SK-N-SH (cell line): ENCODE measurements around the gene ASPSCR1. TPM values are rescaled to one million over a fixed set of nuclear protein-coding genes. Genes with fewer than 3 reads are reported as not detected.

ENCODE experiments used
- CTCF ChIA-PET: fragments of 300-600, 350-600 bp; formaldehyde crosslinking; extraction: SDS; loops from one replicate; lab custom pipeline; 2021; lab: Yijun Ruan, JAX
- POLR2A ChIA-PET: fragments of 350-600 bp; sonication (Branson Sonifier 250); formaldehyde crosslinking; extraction: SDS; loops from one replicate; lab custom pipeline; 2020; ENCODE audit warnings: antibody characterized with exemption, inconsistent platforms; lab: Yijun Ruan, JAX
- DNase-seq: peaks from one replicate; pipeline ENCODE4 v3.0.0; 2012
- H2AFZ ChIP-seq: fragments of 200-600 bp; sonication (generic); 2 replicates; pipeline ENCODE4 v1.8.1; 2016; ENCODE audit warnings: antibody characterized with exemption, mild to moderate bottlenecking, low read depth
- H3F3A ChIP-seq: fragments of 200-600 bp; sonication (generic); replicated peaks from 2 replicates; pipeline ENCODE3; 2016; ENCODE audit warnings: antibody characterized with exemption, mild to moderate bottlenecking; ENCODE audit not compliant: insufficient read depth
- H3K27ac ChIP-seq, 2 experiments: fragments of 200-500 bp in 1 of 2; fragments of 200-600 bp in 1 of 2; sonication (Bioruptor generic) in 1 of 2; sonication (generic), shearing (Covaris generic) in 1 of 2; 2 replicates each; pipeline versions ENCODE4 v1.5.1 to v1.6.1; 2014 to 2016; ENCODE audit warnings: low read depth in 2 of 2, inconsistent platforms in 1 of 2, low read length in 1 of 2, mild to moderate bottlenecking in 1 of 2, mixed read lengths in 1 of 2
- H3K27me3 ChIP-seq: fragments of 200-600 bp; sonication (generic), shearing (Covaris generic); 2 replicates; pipeline ENCODE4 v1.6.1; 2016; ENCODE audit warnings: mixed run types; ENCODE audit not compliant: insufficient read depth
- H3K36me3 ChIP-seq, 2 experiments: fragments of 200-500 bp in 1 of 2; fragments of 200-600 bp in 1 of 2; sonication (Bioruptor generic) in 1 of 2; sonication (generic) in 1 of 2; replicated peaks in 1 of 2; 2 replicates each; pipeline versions ENCODE3 to v1.5.1; 2014 to 2016; ENCODE audit warnings: low read length in 1 of 2, mild to moderate bottlenecking in 1 of 2; ENCODE audit not compliant: insufficient read depth in 2 of 2, control insufficient read depth in 1 of 2
- H3K4me1 ChIP-seq, 2 experiments: fragments of 200-500 bp in 1 of 2; fragments of 200-600 bp in 1 of 2; sonication (Bioruptor generic) in 1 of 2; sonication (generic), shearing (Covaris generic) in 1 of 2; 2 replicates each; pipeline versions ENCODE4 v1.5.1 to v1.6.1; 2014 to 2016; ENCODE audit warnings: low read depth in 1 of 2, low read length in 1 of 2, mixed run types in 1 of 2; ENCODE audit not compliant: insufficient read depth in 2 of 2, control insufficient read depth in 1 of 2
- H3K4me2 ChIP-seq: fragments of 200-600 bp; sonication (generic), shearing (Covaris generic); 2 replicates; pipeline ENCODE4 v1.6.1; 2017; ENCODE audit warnings: mixed run types
- H3K4me3 ChIP-seq, 2 experiments: fragments of 200-500 bp in 1 of 2; fragments of 200-600 bp in 1 of 2; sonication (Bioruptor generic) in 1 of 2; sonication (generic), shearing (Covaris generic) in 1 of 2; 2 replicates each; pipeline versions ENCODE4 v1.5.1 to v1.8.1; 2014 to 2016; ENCODE audit warnings: low read depth in 2 of 2, inconsistent platforms in 1 of 2, low read length in 1 of 2, mild to moderate bottlenecking in 1 of 2, mixed read lengths in 1 of 2, moderate library complexity in 1 of 2
- H3K79me2 ChIP-seq: fragments of 200-600 bp; sonication (generic); 2 replicates; pipeline ENCODE4 v1.8.1; 2017; ENCODE audit warnings: mild to moderate bottlenecking; ENCODE audit not compliant: insufficient read depth
- H3K9ac ChIP-seq: fragments of 200-600 bp; sonication (generic); 2 replicates; pipeline ENCODE4 v1.6.1; 2017; ENCODE audit warnings: mixed run types
- H3K9me2 ChIP-seq: fragments of 200-600 bp; sonication (generic); 2 replicates; pipeline ENCODE4 v1.6.1; 2017; ENCODE audit warnings: mixed run types
- H3K9me3 ChIP-seq: fragments of 200-600 bp; sonication (generic); 2 replicates; pipeline ENCODE4 v1.6.1; 2017; ENCODE audit warnings: mixed run types, mild to moderate bottlenecking, moderate library complexity
- H4K20me1 ChIP-seq: fragments of 200-600 bp; sonication (generic); 2 replicates; pipeline ENCODE4 v1.6.1; 2017; ENCODE audit warnings: mild to moderate bottlenecking, mixed run types; ENCODE audit not compliant: insufficient read depth
- ELF1 ChIP-seq: IDR thresholded peaks from 2 replicates; pipeline ENCODE4 v1.4.0; 2012
- EZH2phosphoT487 ChIP-seq: fragments of 200-600 bp; sonication (generic); IDR thresholded peaks from 2 replicates; pipeline ENCODE4 v1.6.1; 2017; ENCODE audit warnings: low read depth, mixed run types, mild to moderate bottlenecking, antibody characterized with exemption, moderate library complexity, borderline replicate concordance
- FOSL2 ChIP-seq: IDR thresholded peaks from 2 replicates; pipeline ENCODE4 v1.4.0; 2012; ENCODE audit warnings: low read depth, mild to moderate bottlenecking, moderate library complexity, borderline replicate concordance
- FOXJ3 ChIP-seq: sonication (generic); formaldehyde crosslinking; IDR thresholded peaks from 2 replicates; pipeline ENCODE4 v1.5.1; 2020; ENCODE audit warnings: mild to moderate bottlenecking, missing genetic modification reagents
- GABPA ChIP-seq: IDR thresholded peaks from 2 replicates; pipeline ENCODE4 v1.4.0; 2012; ENCODE audit warnings: low read depth, mild to moderate bottlenecking
- JUND ChIP-seq: IDR thresholded peaks from 2 replicates; pipeline ENCODE4 v1.4.0; 2012
- MEF2A ChIP-seq: IDR thresholded peaks from 2 replicates; pipeline ENCODE4 v1.4.0; 2012; ENCODE audit warnings: low read depth, borderline replicate concordance
- NFIC ChIP-seq: IDR thresholded peaks from 2 replicates; pipeline ENCODE4 v1.4.0; 2012; ENCODE audit warnings: borderline replicate concordance
- NRF1 ChIP-seq: IDR thresholded peaks from 2 replicates; pipeline ENCODE4 v1.6.1; 2012; ENCODE audit warnings: low read depth, mild to moderate bottlenecking, low read length
- RAD21 ChIP-seq: IDR thresholded peaks from 2 replicates; pipeline ENCODE4 v1.6.1; 2012; ENCODE audit warnings: mild to moderate bottlenecking, low read length
- RCOR1 ChIP-seq: fragments of 150-350 bp; IDR thresholded peaks from 2 replicates; pipeline ENCODE4 v1.6.1; 2017; ENCODE audit warnings: antibody characterized with exemption, low read length
- RFX5 ChIP-seq: IDR thresholded peaks from 2 replicates; pipeline ENCODE4 v1.6.1; 2012; ENCODE audit warnings: mild to moderate bottlenecking, improper control_type of control experiment, low read length
- RXRA ChIP-seq: IDR thresholded peaks from 2 replicates; pipeline ENCODE4 v1.4.0; 2012; ENCODE audit warnings: low read depth, mild to moderate bottlenecking, borderline replicate concordance
- SIN3A ChIP-seq: IDR thresholded peaks from 2 replicates; pipeline ENCODE4 v1.6.1; 2012; ENCODE audit warnings: low read depth, mild to moderate bottlenecking, low read length, moderate library complexity, borderline replicate concordance
- TEAD4 ChIP-seq: IDR thresholded peaks from 2 replicates; pipeline ENCODE4 v1.4.0; 2012; ENCODE audit warnings: mild to moderate bottlenecking, borderline replicate concordance; ENCODE audit not compliant: insufficient read depth
- USF2 ChIP-seq: fragments of 150-350 bp; IDR thresholded peaks from 2 replicates; pipeline ENCODE4 v1.6.1; 2017; ENCODE audit warnings: antibody characterized with exemption, low read length, low read depth, borderline replicate concordance
- YY1 ChIP-seq: IDR thresholded peaks from 2 replicates; pipeline ENCODE4 v1.4.0; 2012; ENCODE audit warnings: low read depth, mild to moderate bottlenecking
- WGBS: methylation state at CpG from one replicate; pipeline ENCODE4 v1.1.6; 2017; ENCODE audit warnings: low lambda C conversion rate; 5-methylcytosine and 5-hydroxymethylcytosine counted together
- polyA plus RNA-seq, 3 experiments: library from polyadenylated mRNA; depleted of rRNA; stranded (reverse); fragments of >200 nt; gene quantifications; 2 replicates each; pipeline ENCODE4 v1.2.3, GENCODE V29; 2012
- TF ChIP-seq, protein P1 (sequence below): IDR thresholded peaks from 2 replicates; pipeline ENCODE4 v1.6.1; 2012; ENCODE audit warnings: mild to moderate bottlenecking, low read depth, low read length, moderate library complexity

ASPSCR1 gene
- polyA plus RNA-seq, 1 of the 3 experiments (the other 2 are of a cell fraction), result 36.2 TPM

GRCh38 chr17:81950501-81950900, 26.9 kb upstream of the ASPSCR1 start:
- Histone ChIP-seq H3K9me2 (no peaks in the 10 kb centered on the region), H3K9me3 (no peaks in the 10 kb centered on the region), H2AFZ (no peak overlapping the region), H3K79me2 (no peaks in the 10 kb centered on the region), H3K4me2 (no peak overlapping the region), H3F3A (no peaks in the 10 kb centered on the region), H3K27ac (no peak overlapping the region), H3K4me1 (peaks cover 0 to 3% of the 10 kb centered on the region in 2 experiments; a peak in 1 of 4 replicates), H3K27me3 (no peaks in the 10 kb centered on the region), H3K4me3 (no peak overlapping the region), H4K20me1 (no peaks in the 10 kb centered on the region), H3K36me3 (no peaks in the 10 kb centered on the region), H3K9ac (no peak overlapping the region)
- DNase-seq, result no peak
- ChIA-PET CTCF (interaction anchor here (1.2 to 17.7 kb wide), 7 partner anchors 8 to 79 kb away, joined by 4 to 216 read pairs (median 6); partner anchors contain the start of genes CENPX, LRRC45, MAFG and NOTUM), POLR2A (no interaction called here)
- WGBS, result 75% methylated on average over 15 of the region's 15 CpGs
- TF ChIP-seq RFX5 (no peak), RAD21 (no peak), FOSL2 (no peak), GABPA (no peak), EZH2phosphoT487 (no peak), RXRA (no peak)

- WGBS, result 77% methylated on average over 12 of the region's 13 CpGs
- CTCF ChIA-PET, result interaction anchor here (1.3 to 17.7 kb wide), 6 partner anchors 9 to 77 kb away, joined by 4 to 216 read pairs (median 6); partner anchors contain the start of genes CENPX, LRRC45, MAFG and NOTUM
- TF ChIP-seq RFX5 (no peak), SIN3A (no peak), RXRA (no peak), FOXJ3 (no peak), TEAD4 (no peak), MEF2A (no peak), USF2 (no peak), NFIC (no peak), ELF1 (no peak), YY1 (no peak), JUND (no peak), FOSL2 (no peak), RCOR1 (no peak), GABPA (no peak), NRF1 (no peak)
- TF ChIP-seq, protein P1, sequence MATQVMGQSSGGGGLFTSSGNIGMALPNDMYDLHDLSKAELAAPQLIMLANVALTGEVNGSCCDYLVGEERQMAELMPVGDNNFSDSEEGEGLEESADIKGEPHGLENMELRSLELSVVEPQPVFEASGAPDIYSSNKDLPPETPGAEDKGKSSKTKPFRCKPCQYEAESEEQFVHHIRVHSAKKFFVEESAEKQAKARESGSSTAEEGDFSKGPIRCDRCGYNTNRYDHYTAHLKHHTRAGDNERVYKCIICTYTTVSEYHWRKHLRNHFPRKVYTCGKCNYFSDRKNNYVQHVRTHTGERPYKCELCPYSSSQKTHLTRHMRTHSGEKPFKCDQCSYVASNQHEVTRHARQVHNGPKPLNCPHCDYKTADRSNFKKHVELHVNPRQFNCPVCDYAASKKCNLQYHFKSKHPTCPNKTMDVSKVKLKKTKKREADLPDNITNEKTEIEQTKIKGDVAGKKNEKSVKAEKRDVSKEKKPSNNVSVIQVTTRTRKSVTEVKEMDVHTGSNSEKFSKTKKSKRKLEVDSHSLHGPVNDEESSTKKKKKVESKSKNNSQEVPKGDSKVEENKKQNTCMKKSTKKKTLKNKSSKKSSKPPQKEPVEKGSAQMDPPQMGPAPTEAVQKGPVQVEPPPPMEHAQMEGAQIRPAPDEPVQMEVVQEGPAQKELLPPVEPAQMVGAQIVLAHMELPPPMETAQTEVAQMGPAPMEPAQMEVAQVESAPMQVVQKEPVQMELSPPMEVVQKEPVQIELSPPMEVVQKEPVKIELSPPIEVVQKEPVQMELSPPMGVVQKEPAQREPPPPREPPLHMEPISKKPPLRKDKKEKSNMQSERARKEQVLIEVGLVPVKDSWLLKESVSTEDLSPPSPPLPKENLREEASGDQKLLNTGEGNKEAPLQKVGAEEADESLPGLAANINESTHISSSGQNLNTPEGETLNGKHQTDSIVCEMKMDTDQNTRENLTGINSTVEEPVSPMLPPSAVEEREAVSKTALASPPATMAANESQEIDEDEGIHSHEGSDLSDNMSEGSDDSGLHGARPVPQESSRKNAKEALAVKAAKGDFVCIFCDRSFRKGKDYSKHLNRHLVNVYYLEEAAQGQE, result no peak
- no peak for DNase-seq
- Histone ChIP-seq H3K27me3 (no peaks in the 10 kb centered on the region), H2AFZ (no peak overlapping the region), H3K4me3 (no peak overlapping the region), H3K79me2 (no peaks in the 10 kb centered on the region), H3K36me3 (no peaks in the 10 kb centered on the region), H4K20me1 (no peaks in the 10 kb centered on the region), H3K4me1 (peaks cover 0 to 10% of the 10 kb centered on the region in 2 experiments; a peak in 1 of 4 replicates), H3K27ac (no peak overlapping the region), H3K9ac (no peak overlapping the region), H3K9me3 (no peaks in the 10 kb centered on the region), H3F3A (no peaks in the 10 kb centered on the region), H3K4me2 (no peak overlapping the region), H3K9me2 (no peaks in the 10 kb centered on the region)
- POLR2A ChIA-PET, result interaction anchor here (0.8 kb wide), 1 partner anchor 71 kb away, joined by 3 read pairs; the partner anchor contains the start of genes CENPX and LRRC45
Measured at GRCh38 chr17:81951785-81952684, 25.4 kb upstream of the ASPSCR1 start.
